GM23338 (cell line): ENCODE results near the gene CASTOR1.

Experiments used
- CREB1 ChIP-seq: fragments of 250-450 bp; sonication (Bioruptor Pico); IDR thresholded peaks from 2 replicates; pipeline ENCODE4 v1.5.0; 2020; ENCODE audit warnings: low read depth, mild to moderate bottlenecking, moderate library complexity
- EZH2 ChIP-seq: fragments of 200-600 bp; sonication (generic); IDR thresholded peaks from one replicate; pipeline ENCODE4 v1.8.0; 2017; ENCODE audit warnings: antibody characterized with exemption, mild to moderate bottlenecking, low read depth; ENCODE audit not compliant: unreplicated experiment
- EZH2phosphoT487 ChIP-seq: fragments of 200-600 bp; sonication (generic); IDR thresholded peaks from one replicate; pipeline ENCODE4 v1.8.1; 2018; ENCODE audit warnings: antibody characterized with exemption; ENCODE audit not compliant: unreplicated experiment
- JUNB ChIP-seq: IDR thresholded peaks from one replicate; pipeline ENCODE4 v1.6.1; 2016; ENCODE audit warnings: antibody characterized with exemption; ENCODE audit not compliant: unreplicated experiment
- NANOG ChIP-seq: IDR thresholded peaks from 2 replicates; pipeline ENCODE4 v1.6.1; 2016; ENCODE audit warnings: antibody characterized with exemption, borderline replicate concordance
- POLR2AphosphoS5 ChIP-seq: IDR thresholded peaks from 2 replicates; pipeline ENCODE4 v1.6.1; 2016; ENCODE audit warnings: antibody characterized with exemption, low read depth
- STAT1 ChIP-seq: IDR thresholded peaks from one replicate; pipeline ENCODE4 v1.6.1; 2016; ENCODE audit warnings: antibody characterized with exemption; ENCODE audit not compliant: unreplicated experiment
- ZNF114 ChIP-seq: fragments of 250-450 bp; sonication (Bioruptor Pico); IDR thresholded peaks from 2 replicates; pipeline ENCODE4 v1.5.0; 2020; ENCODE audit warnings: mild to moderate bottlenecking, moderate library complexity
- ZNF331 ChIP-seq: fragments of 250-450 bp; sonication (Bioruptor Pico); IDR thresholded peaks from 2 replicates; pipeline ENCODE4 v1.5.0; 2020; ENCODE audit warnings: low read depth, mild to moderate bottlenecking, moderate library complexity
- TF ChIP-seq, protein P1 (sequence below), 2 experiments: fragments of 200-600 bp in 1 of 2; sonication (generic) in 1 of 2; conservative IDR thresholded peaks; 2 replicates each; pipeline versions ENCODE4 v1.5.1 to v1.6.1; 2016 to 2017; ENCODE audit warnings: antibody characterized with exemption in 2 of 2, low read depth in 2 of 2, mild to moderate bottlenecking in 2 of 2, moderate library complexity in 1 of 2
- TF ChIP-seq, protein P2 (sequence below): IDR thresholded peaks from one replicate; pipeline ENCODE4 v1.6.1; 2018; ENCODE audit warnings: antibody characterized with exemption; ENCODE audit not compliant: unreplicated experiment
- TF ChIP-seq, protein P3 (sequence below): IDR thresholded peaks from 2 replicates; pipeline ENCODE4 v1.6.1; 2016; ENCODE audit warnings: antibody characterized with exemption
- TF ChIP-seq, protein P4 (sequence below): fragments of 250-450 bp; sonication (Bioruptor Pico); IDR thresholded peaks from 2 replicates; pipeline ENCODE4 v1.5.0; 2020; ENCODE audit warnings: mild to moderate bottlenecking, moderate library complexity

DNA sequence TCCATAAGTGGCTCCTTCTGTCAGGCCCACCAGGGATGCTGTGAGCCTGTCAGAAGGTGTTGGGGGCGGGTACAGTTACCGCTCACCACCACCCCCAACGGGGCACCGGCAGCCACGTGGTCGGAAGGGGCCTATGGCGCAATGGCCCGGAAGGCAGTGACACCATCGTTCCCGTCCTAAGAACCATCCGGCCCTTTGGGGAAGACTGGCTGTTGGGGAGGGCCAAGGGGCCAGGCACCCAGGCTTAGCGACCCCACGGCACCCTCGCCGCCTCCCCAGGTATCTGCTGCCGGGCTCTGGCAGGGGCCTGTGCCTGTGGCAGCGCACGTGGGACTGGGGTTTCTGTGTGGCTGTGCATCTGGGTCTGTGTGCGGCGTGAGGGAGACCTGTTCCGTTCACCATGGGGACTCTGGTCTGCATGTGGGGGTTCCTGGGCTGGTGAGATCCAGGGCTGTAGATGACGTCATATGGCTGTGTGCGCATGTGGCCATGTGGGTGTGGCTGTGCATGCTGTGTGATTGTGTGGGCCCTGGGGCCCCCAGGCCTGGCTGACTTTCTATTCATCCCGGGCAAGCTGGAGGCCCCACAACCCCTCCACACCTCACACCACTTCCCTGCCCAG lies 23.4 kb downstream of the CASTOR1 start:
- TF ChIP-seq, protein P1, sequence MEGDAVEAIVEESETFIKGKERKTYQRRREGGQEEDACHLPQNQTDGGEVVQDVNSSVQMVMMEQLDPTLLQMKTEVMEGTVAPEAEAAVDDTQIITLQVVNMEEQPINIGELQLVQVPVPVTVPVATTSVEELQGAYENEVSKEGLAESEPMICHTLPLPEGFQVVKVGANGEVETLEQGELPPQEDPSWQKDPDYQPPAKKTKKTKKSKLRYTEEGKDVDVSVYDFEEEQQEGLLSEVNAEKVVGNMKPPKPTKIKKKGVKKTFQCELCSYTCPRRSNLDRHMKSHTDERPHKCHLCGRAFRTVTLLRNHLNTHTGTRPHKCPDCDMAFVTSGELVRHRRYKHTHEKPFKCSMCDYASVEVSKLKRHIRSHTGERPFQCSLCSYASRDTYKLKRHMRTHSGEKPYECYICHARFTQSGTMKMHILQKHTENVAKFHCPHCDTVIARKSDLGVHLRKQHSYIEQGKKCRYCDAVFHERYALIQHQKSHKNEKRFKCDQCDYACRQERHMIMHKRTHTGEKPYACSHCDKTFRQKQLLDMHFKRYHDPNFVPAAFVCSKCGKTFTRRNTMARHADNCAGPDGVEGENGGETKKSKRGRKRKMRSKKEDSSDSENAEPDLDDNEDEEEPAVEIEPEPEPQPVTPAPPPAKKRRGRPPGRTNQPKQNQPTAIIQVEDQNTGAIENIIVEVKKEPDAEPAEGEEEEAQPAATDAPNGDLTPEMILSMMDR (conservative IDR thresholded peaks at IDR 0.05; ENCODE audit: low read depth in 2 of 2) = no peak
- TF ChIP-seq EZH2 (no peak), ZNF331 (no peak), POLR2AphosphoS5 (no peak), EZH2phosphoT487 (no peak), ZNF114 (CRISPR knock-in tag) (no peak), STAT1 (no peak), JUNB (no peak), CREB1 (no peak), NANOG (no peak)
- TF ChIP-seq, protein P2, sequence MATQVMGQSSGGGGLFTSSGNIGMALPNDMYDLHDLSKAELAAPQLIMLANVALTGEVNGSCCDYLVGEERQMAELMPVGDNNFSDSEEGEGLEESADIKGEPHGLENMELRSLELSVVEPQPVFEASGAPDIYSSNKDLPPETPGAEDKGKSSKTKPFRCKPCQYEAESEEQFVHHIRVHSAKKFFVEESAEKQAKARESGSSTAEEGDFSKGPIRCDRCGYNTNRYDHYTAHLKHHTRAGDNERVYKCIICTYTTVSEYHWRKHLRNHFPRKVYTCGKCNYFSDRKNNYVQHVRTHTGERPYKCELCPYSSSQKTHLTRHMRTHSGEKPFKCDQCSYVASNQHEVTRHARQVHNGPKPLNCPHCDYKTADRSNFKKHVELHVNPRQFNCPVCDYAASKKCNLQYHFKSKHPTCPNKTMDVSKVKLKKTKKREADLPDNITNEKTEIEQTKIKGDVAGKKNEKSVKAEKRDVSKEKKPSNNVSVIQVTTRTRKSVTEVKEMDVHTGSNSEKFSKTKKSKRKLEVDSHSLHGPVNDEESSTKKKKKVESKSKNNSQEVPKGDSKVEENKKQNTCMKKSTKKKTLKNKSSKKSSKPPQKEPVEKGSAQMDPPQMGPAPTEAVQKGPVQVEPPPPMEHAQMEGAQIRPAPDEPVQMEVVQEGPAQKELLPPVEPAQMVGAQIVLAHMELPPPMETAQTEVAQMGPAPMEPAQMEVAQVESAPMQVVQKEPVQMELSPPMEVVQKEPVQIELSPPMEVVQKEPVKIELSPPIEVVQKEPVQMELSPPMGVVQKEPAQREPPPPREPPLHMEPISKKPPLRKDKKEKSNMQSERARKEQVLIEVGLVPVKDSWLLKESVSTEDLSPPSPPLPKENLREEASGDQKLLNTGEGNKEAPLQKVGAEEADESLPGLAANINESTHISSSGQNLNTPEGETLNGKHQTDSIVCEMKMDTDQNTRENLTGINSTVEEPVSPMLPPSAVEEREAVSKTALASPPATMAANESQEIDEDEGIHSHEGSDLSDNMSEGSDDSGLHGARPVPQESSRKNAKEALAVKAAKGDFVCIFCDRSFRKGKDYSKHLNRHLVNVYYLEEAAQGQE = no peak
- TF ChIP-seq, protein P3, sequence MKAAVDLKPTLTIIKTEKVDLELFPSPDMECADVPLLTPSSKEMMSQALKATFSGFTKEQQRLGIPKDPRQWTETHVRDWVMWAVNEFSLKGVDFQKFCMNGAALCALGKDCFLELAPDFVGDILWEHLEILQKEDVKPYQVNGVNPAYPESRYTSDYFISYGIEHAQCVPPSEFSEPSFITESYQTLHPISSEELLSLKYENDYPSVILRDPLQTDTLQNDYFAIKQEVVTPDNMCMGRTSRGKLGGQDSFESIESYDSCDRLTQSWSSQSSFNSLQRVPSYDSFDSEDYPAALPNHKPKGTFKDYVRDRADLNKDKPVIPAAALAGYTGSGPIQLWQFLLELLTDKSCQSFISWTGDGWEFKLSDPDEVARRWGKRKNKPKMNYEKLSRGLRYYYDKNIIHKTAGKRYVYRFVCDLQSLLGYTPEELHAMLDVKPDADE = no peak
- TF ChIP-seq, protein P4, sequence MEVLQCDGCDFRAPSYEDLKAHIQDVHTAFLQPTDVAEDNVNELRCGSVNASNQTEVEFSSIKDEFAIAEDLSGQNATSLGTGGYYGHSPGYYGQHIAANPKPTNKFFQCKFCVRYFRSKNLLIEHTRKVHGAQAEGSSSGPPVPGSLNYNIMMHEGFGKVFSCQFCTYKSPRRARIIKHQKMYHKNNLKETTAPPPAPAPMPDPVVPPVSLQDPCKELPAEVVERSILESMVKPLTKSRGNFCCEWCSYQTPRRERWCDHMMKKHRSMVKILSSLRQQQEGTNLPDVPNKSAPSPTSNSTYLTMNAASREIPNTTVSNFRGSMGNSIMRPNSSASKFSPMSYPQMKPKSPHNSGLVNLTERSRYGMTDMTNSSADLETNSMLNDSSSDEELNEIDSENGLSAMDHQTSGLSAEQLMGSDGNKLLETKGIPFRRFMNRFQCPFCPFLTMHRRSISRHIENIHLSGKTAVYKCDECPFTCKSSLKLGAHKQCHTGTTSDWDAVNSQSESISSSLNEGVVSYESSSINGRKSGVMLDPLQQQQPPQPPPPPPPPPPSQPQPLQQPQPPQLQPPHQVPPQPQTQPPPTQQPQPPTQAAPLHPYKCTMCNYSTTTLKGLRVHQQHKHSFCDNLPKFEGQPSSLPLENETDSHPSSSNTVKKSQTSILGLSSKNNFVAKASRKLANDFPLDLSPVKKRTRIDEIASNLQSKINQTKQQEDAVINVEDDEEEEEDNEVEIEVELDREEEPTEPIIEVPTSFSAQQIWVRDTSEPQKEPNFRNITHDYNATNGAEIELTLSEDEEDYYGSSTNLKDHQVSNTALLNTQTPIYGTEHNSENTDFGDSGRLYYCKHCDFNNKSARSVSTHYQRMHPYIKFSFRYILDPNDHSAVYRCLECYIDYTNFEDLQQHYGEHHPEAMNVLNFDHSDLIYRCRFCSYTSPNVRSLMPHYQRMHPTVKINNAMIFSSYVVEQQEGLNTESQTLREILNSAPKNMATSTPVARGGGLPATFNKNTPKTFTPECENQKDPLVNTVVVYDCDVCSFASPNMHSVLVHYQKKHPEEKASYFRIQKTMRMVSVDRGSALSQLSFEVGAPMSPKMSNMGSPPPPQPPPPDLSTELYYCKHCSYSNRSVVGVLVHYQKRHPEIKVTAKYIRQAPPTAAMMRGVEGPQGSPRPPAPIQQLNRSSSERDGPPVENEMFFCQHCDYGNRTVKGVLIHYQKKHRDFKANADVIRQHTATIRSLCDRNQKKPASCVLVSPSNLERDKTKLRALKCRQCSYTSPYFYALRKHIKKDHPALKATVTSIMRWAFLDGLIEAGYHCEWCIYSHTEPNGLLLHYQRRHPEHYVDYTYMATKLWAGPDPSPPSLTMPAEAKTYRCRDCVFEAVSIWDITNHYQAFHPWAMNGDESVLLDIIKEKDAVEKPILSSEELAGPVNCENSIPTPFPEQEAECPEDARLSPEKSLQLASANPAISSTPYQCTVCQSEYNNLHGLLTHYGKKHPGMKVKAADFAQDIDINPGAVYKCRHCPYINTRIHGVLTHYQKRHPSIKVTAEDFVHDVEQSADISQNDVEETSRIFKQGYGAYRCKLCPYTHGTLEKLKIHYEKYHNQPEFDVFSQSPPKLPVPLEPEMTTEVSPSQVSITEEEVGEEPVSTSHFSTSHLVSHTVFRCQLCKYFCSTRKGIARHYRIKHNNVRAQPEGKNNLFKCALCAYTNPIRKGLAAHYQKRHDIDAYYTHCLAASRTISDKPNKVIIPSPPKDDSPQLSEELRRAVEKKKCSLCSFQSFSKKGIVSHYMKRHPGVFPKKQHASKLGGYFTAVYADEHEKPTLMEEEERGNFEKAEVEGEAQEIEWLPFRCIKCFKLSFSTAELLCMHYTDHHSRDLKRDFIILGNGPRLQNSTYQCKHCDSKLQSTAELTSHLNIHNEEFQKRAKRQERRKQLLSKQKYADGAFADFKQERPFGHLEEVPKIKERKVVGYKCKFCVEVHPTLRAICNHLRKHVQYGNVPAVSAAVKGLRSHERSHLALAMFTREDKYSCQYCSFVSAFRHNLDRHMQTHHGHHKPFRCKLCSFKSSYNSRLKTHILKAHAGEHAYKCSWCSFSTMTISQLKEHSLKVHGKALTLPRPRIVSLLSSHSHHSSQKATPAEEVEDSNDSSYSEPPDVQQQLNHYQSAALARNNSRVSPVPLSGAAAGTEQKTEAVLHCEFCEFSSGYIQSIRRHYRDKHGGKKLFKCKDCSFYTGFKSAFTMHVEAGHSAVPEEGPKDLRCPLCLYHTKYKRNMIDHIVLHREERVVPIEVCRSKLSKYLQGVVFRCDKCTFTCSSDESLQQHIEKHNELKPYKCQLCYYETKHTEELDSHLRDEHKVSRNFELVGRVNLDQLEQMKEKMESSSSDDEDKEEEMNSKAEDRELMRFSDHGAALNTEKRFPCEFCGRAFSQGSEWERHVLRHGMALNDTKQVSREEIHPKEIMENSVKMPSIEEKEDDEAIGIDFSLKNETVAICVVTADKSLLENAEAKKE (CRISPR knock-in tag) = no peak
